IPS-18a (cell line): Measurements from ENCODE around the gene RIMS4.

Experiments
- H3K27ac ChIP-seq: one replicate; pipeline ENCODE4 v1.5.1; 2013; ENCODE audit warnings: low read length
- H3K27me3 ChIP-seq: one replicate; pipeline ENCODE4 v1.6.1; 2013; ENCODE audit warnings: mild to moderate bottlenecking, low read length; ENCODE audit not compliant: control insufficient read depth, insufficient read depth
- H3K36me3 ChIP-seq: one replicate; pipeline ENCODE4 v1.6.1; 2013; ENCODE audit warnings: low read depth, low read length; ENCODE audit not compliant: control insufficient read depth
- H3K4me1 ChIP-seq: one replicate; pipeline ENCODE4 v1.6.1; 2013; ENCODE audit warnings: low read depth, low read length; ENCODE audit not compliant: control insufficient read depth
- H3K4me3 ChIP-seq: one replicate; pipeline ENCODE4 v1.5.1; 2013; ENCODE audit warnings: low read length
- H3K9ac ChIP-seq: one replicate; pipeline ENCODE4 v1.6.1; 2013; ENCODE audit warnings: mild to moderate bottlenecking, low read length, moderate library complexity
- H3K9me3 ChIP-seq: one replicate; pipeline ENCODE4 v1.6.1; 2013; ENCODE audit warnings: low read depth, low read length; ENCODE audit not compliant: control insufficient read depth

The RIMS4 gene

GRCh38 chr20:44807051-44807683 is 3.2 kb downstream of the RIMS4 start:
- H3K27me3 ChIP-seq, result peaks cover 45% of the 10 kb centered on the region
- H3K27ac ChIP-seq, result no peak overlapping the region
- H3K9me3 ChIP-seq, result no peaks in the 10 kb centered on the region
- H3K4me3 ChIP-seq, result no peak overlapping the region
- H3K36me3 ChIP-seq, result no peaks in the 10 kb centered on the region
- H3K4me1 ChIP-seq, result peaks cover 14% of the 10 kb centered on the region
- H3K9ac ChIP-seq, result no peak overlapping the region

- no peaks in the 10 kb centered on the region for H3K9me3 ChIP-seq
- no peaks in the 10 kb centered on the region for H3K36me3 ChIP-seq
- H3K4me3 ChIP-seq, result no peak overlapping the region
- H3K9ac ChIP-seq, result no peak overlapping the region
- peaks cover 34% of the 10 kb centered on the region for H3K27me3 ChIP-seq
- H3K27ac ChIP-seq, result no peak overlapping the region
- H3K4me1 ChIP-seq, result peaks cover 14% of the 10 kb centered on the region
Measured at GRCh38 chr20:44805979-44806620, 4.2 kb downstream of the RIMS4 start.

GRCh38 chr20:44805335-44805978 is 4.9 kb downstream of the RIMS4 start:
- Histone ChIP-seq H3K9ac (no peak overlapping the region), H3K4me3 (no peak overlapping the region), H3K27me3 (peaks cover 28% of the 10 kb centered on the region), H3K36me3 (no peaks in the 10 kb centered on the region), H3K4me1 (peaks cover 14% of the 10 kb centered on the region), H3K27ac (no peak overlapping the region), H3K9me3 (no peaks in the 10 kb centered on the region)

- no peak overlapping the region for H3K9ac ChIP-seq
- peaks cover 14% of the 10 kb centered on the region for H3K4me1 ChIP-seq
- H3K36me3 ChIP-seq, result no peaks in the 10 kb centered on the region
- H3K9me3 ChIP-seq, result no peaks in the 10 kb centered on the region
- H3K4me3 ChIP-seq, result no peak overlapping the region
- H3K27me3 ChIP-seq, result peaks cover 14% of the 10 kb centered on the region
- H3K27ac ChIP-seq, result no peak overlapping the region
Measured at GRCh38 chr20:44803383-44803941, 6.9 kb downstream of the RIMS4 start.

GRCh38 chr20:44802702-44803101 is 7.6 kb downstream of the RIMS4 start:
- Histone ChIP-seq H3K9ac (no peak overlapping the region), H3K27me3 (peaks cover 6% of the 10 kb centered on the region), H3K4me3 (no peak overlapping the region), H3K27ac (no peak overlapping the region), H3K4me1 (peaks cover 14% of the 10 kb centered on the region), H3K9me3 (no peaks in the 10 kb centered on the region), H3K36me3 (no peaks in the 10 kb centered on the region)

- peaks cover 16% of the 10 kb centered on the region for H3K4me1 ChIP-seq
- H3K27ac ChIP-seq, result no peak overlapping the region
- H3K9ac ChIP-seq, result no peak overlapping the region
- H3K9me3 ChIP-seq, result no peaks in the 10 kb centered on the region
- no peaks in the 10 kb centered on the region for H3K36me3 ChIP-seq
- H3K27me3 ChIP-seq, result no peaks in the 10 kb centered on the region
- no peak overlapping the region for H3K4me3 ChIP-seq
Measured at GRCh38 chr20:44800391-44801046, 9.8 kb downstream of the RIMS4 start.

GRCh38 chr20:44799691-44800090 is 10.7 kb downstream of the RIMS4 start:
- H3K4me1 ChIP-seq, result peaks cover 14% of the 10 kb centered on the region
- H3K9me3 ChIP-seq, result no peaks in the 10 kb centered on the region

GRCh38 chr20:44796758-44797457 is 13.4 kb downstream of the RIMS4 start:
- no peaks in the 10 kb centered on the region for H3K36me3 ChIP-seq
- no peak overlapping the region for H3K27ac ChIP-seq
- H3K4me1 ChIP-seq, result peaks cover 18% of the 10 kb centered on the region
- H3K9me3 ChIP-seq, result no peaks in the 10 kb centered on the region
- H3K27me3 ChIP-seq, result no peaks in the 10 kb centered on the region
- H3K9ac ChIP-seq, result no peak overlapping the region
- H3K4me3 ChIP-seq, result no peak overlapping the region

More at GRCh38 chr20:44799691-44800090, 10.7 kb downstream of the RIMS4 start:
- no peak overlapping the region for H3K27ac ChIP-seq
- no peaks in the 10 kb centered on the region for H3K27me3 ChIP-seq
- no peak overlapping the region for H3K9ac ChIP-seq
- no peak overlapping the region for H3K4me3 ChIP-seq
- H3K36me3 ChIP-seq, result no peaks in the 10 kb centered on the region

- no peak overlapping the region for H3K27ac ChIP-seq
- no peaks in the 10 kb centered on the region for H3K9me3 ChIP-seq
- H3K4me1 ChIP-seq, result peaks cover 18% of the 10 kb centered on the region
- H3K4me3 ChIP-seq, result no peak overlapping the region
- H3K27me3 ChIP-seq, result no peaks in the 10 kb centered on the region
- no peaks in the 10 kb centered on the region for H3K36me3 ChIP-seq
- no peak overlapping the region for H3K9ac ChIP-seq
Measured at GRCh38 chr20:44796311-44796710, 14.0 kb downstream of the RIMS4 start.

GRCh38 chr20:44795836-44796235 is 14.5 kb downstream of the RIMS4 start:
- H3K27ac ChIP-seq, result no peak overlapping the region
- no peaks in the 10 kb centered on the region for H3K9me3 ChIP-seq
- H3K4me3 ChIP-seq, result no peak overlapping the region
- peaks cover 18% of the 10 kb centered on the region for H3K4me1 ChIP-seq
- H3K36me3 ChIP-seq, result no peaks in the 10 kb centered on the region
- no peak overlapping the region for H3K9ac ChIP-seq
- no peaks in the 10 kb centered on the region for H3K27me3 ChIP-seq

- H3K9ac ChIP-seq, result no peak overlapping the region
- no peaks in the 10 kb centered on the region for H3K27me3 ChIP-seq
- H3K4me1 ChIP-seq, result peaks cover 18% of the 10 kb centered on the region
- H3K36me3 ChIP-seq, result no peaks in the 10 kb centered on the region
- no peaks in the 10 kb centered on the region for H3K9me3 ChIP-seq
- no peak overlapping the region for H3K4me3 ChIP-seq
- no peak overlapping the region for H3K27ac ChIP-seq
Measured at GRCh38 chr20:44792796-44793195, 17.6 kb downstream of the RIMS4 start.
